NOMO-1 treated with dmso at 0.1 percent for 144 hours (cell line): ENCODE measurements around the gene HSP90AA1.

Experiments
- DNase-seq: peaks from one replicate; lab custom pipeline; 2025; ENCODE audit not compliant: unreplicated experiment; lab: John Stamatoyannopoulos, UW

Gene HSP90AA1

DNA sequence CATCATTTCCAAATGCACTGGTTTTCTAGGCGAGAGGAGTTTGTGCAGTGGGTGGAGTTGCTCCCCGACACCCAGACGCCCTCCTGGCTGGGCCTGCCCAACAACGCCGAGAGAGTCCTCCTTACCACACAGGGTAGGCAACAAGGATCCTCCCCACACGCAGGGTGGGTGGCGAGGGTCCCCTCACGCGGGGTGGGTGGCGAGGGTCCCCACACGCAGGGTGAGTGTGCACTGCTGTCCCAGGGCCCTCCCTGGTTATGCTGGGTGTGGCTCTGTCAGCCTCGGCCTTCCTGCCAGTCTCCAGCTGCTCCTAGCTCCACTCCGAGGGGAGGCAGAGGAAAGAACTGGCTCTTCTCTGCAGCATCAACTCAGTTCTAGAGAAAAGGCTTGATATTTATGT lies 42.3 kb downstream of the HSP90AA1 start:
- no peak for DNase-seq

DNA sequence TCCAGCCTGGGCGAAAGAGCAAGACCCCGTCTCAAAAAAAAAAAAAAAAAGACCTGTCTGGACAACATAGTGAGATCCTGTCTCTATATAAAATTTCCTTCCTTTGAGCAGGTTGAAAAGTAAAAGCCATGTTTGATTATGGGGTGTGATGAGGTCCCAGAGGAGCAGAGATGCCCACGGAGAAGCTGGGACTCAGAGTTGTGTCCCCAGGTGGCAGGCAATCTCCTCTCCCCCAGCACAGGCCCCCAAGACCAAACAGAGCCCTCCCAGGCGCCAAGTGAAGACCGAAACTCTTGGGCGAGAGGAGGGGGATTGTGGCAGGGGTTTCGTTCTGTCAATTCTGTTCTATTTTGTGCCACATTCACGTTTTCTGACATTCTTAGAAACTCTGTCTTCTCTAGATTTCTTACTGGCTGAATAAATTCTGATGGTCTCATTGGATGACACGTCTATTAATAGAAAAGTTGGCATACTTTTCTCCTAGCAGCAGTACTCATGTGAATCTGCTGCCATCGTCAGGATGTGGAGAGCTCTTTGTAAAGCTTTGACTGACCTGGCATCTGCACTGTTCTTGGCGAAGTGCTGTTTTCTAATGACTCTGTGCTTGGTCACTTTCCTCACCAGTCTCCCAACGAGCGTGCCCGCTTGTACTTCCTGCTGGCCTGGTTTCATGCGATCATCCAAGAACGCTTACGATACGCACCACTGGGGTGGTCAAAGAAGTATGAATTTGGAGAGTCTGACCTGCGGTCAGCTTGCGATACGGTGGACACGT lies 43.4 kb downstream of the HSP90AA1 start:
- DNase-seq: no peak

DNA sequence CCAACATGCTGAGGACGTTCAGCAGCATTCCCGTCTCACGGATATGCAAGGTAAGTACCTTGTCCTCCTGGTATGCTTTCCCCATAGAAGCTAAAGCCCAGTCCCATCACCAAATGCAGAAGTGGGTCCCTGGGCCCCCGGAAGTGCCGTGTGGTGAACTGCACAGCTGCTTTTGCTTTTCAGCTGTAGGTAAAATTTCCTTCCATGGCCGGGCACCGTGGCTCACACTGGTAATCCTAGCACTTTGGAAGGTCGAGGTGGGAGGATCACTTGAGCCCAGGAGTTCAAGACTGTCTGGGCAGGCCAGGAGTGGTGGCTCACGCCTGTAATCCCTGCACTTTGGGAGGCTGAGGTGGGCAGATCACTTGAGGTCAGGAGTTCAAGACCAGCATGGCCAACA lies 44.1 kb downstream of the HSP90AA1 start:
- no peak for DNase-seq

DNA sequence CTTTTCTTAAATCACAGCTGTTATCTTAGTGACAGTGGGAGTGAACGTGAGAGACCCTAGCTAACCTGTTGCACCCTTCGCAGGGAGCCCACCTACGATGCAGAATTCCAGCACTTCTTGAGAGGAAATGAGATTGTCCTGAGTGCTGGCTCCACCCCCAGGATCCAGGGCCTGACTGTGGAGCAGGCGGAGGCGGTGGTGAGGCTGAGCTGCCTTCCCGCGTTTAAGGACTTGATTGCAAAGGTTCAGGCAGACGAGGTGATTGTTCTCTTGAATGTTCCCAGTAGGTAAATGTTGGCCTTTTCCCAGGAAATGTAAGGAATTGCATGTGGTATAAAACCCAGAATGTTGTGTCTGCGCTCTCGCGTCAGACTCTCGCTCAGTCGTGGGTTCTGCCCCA lies 46.7 kb downstream of the HSP90AA1 start:
- DNase-seq: no peak

DNA sequence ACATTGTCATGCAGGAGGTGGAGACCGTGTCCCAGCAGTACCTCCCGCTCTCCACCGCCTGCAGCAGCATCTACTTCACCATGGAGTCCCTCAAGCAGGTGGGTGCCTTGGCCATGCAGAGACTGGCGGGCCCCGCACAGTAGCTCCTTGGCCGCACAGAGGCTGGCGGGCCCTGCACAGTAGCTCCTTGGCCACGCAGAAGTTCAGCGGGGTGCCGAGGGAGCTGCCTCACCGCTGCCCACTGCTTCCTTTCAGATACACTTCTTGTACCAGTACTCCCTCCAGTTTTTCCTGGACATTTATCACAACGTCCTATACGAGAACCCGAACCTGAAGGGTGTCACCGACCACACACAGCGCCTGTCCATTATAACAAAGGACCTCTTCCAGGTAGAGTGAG lies 47.7 kb downstream of the HSP90AA1 start:
- no peak for DNase-seq

DNA sequence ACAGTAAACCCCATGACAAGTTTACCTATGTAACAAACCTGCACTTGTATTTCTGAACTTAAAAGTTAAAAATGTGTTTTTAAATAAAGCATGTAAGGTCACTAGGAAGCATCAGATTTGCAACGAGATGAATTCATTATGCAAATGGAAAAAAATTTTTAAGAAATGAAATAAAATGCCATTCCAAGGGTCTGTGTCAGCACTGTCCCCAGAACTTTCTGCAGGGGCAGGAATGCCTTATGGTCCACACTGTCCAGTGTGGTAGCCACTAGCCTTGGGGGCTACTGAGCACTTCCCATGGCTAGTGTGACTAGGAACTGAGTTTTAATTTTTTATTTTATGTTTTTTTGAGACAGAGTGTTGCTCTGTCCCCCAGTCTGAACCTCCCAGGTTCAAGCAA lies 49.2 kb downstream of the HSP90AA1 start:
- no peak for DNase-seq

DNA sequence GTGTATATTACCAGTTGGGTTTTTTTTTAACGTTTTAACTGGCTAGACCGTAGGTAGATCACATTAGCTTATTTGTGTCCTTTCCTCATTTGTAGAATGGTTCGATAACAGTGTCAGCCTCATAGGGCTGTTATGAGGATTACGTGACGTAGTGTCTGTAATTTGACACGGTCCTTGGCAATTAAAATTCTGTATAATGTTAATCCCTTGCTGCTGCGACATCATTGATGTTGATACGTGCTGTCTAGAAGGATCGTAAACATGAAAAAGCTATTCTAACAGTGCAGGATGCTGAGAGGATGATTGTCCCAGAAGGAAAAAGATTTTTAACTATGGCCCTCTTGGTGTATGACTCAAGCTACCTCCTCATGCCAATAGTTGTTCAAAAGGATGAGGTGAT lies 50.9 kb downstream of the HSP90AA1 start:
- no peak for DNase-seq

DNA sequence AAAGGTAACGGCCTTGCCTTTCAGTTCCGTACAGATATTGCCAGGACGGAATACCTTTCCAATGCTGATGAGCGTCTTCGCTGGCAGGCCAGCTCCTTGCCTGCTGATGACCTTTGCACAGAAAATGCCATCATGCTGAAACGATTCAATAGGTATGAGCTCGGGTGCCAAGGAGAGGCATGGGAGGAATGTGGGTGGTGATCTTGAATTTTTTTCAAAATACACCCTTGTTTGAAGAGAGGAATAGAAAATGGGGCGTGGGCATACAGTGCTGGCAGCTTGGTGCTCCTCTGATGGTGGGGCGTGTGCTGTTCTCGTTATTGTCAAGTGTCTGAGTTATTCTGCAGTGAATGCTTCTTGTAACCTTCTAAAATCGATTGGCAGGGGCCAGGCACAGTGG lies 52.5 kb downstream of the HSP90AA1 start:
- no peak for DNase-seq

DNA sequence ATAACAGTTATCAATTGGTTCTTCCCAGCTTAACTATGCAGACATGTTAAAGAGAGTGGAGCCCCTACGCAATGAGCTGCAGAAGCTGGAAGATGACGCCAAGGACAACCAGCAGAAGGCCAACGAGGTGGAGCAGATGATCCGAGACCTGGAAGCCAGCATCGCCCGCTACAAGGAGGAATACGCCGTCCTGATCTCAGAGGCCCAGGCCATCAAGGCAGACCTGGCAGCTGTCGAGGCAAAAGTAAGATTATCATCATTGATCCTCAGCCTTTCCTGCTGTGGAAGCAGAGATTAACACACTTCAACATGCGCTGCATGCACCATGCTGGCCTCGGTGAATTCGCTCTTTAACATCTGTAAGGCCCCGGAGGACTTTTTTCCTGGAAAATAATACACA lies 53.6 kb downstream of the HSP90AA1 start:
- no peak for DNase-seq
